ENCODE measurements around the gene OR5AU1. TPM values are rescaled to one million over a fixed set of nuclear protein-coding genes. Genes with fewer than 3 reads are reported as not detected.

Gene OR5AU1
- polyA plus RNA-seq (ENCODE audit: insufficient read length): 0.05 TPM
- long read RNA-seq, donor 1: 0 reads
- long read RNA-seq, donor 2: 0 reads
- long read RNA-seq, donor 3: 0 reads
- long read RNA-seq, donor 4: 0 reads
- long read RNA-seq, donor 5: 0 reads
- long read RNA-seq, donor 6: 0 reads
- long read RNA-seq, donor 7: 0 reads
- long read RNA-seq, donor 8: 0 reads

DNA sequence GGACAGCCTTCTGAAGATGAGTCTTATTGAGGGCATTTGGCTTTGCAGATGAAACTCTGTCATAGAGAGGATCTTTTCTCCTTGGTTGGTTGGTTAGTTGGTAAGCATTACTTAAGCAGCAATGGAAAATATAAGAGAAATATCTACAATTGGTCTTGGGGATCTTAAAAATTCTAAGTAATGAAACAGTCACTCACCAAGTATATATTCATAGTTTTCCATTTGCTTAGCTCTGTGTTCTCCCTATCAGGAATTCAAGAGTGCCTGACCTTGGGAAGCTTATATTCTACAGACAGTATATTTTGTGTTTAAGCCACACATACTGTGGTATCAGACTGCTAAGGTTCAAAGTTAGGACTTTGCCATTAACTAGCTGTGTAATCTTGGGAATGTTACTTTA lies at the start of gene OR5AU1:
OR5AU1 (minus strand) TSS at position 101 of the 400 bp plus-strand sequence. CDS start 191 bp downstream, outside the sequence.
- no peak for DNase-seq

DNA sequence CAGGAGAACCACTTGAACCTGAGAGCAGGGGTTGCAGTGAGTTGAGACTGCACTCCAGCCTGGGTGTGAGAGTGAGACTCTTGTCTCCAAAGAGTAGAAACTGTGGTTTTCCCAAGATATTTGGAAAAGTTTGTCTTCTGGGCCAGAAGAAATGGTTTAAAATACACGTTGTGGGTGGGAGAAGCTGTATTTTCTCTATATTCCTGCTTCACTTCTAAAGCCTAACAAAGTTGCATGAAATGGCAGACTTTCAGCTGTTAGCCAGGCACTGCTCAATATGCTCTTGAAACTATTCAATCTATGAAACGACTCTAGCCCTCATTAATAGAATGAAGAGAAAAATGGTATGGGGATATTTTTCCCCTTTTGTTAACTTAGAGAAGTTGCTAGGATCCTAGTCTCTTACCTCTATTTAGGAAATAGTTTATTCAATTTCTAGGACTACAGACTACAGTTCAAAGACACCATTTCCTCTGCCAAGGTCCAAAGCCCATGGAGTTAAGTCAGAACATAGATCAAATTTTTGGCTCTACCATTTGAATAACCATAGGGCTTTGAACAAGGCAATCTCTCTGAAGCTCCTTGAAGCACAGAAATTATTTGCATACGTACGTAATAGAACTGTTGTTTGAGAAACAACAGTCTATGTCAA lies 49.3 kb upstream of the OR5AU1 start:
- DNase-seq: no peak

DNA sequence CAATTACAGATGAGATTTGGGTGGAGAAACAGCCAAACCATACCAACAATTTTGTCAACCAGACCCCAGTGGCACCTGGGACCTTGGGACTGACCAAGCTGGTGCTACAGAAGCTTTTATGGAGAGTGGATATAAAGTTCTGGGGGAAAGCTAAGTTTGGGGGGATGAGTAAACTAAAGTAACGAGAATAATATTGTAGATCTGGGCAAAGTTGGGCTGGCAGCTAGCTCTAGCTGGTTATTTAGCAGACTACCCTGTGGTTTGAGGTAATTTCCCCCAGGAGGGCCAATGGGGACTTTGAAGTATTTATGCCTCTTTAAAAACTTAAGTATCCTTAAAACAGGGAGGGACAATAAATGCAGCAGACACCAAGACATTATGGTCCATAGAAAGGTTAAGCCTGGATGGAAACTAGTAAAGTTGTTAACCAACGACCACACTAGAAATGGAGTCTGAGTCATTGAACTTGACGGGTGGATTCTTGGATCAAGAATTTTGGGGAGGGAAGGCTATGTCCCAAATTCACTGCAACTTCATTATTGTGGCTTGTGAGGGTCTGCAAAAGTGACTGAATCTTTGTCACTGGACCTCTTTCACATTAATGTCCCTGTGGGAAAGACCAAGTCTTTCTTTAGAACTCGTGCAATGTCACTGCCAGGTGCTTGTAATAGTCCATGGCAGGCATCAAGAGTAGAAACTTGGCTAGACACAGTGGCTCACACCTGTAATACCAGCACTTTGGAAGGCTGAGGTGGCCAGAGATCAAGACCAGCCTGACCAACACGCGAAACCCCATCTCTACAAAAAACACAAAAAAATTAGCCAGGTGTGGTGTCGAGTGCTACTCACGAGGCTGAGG lies 48.5 kb upstream of the OR5AU1 start:
- DNase-seq: no peak

DNA sequence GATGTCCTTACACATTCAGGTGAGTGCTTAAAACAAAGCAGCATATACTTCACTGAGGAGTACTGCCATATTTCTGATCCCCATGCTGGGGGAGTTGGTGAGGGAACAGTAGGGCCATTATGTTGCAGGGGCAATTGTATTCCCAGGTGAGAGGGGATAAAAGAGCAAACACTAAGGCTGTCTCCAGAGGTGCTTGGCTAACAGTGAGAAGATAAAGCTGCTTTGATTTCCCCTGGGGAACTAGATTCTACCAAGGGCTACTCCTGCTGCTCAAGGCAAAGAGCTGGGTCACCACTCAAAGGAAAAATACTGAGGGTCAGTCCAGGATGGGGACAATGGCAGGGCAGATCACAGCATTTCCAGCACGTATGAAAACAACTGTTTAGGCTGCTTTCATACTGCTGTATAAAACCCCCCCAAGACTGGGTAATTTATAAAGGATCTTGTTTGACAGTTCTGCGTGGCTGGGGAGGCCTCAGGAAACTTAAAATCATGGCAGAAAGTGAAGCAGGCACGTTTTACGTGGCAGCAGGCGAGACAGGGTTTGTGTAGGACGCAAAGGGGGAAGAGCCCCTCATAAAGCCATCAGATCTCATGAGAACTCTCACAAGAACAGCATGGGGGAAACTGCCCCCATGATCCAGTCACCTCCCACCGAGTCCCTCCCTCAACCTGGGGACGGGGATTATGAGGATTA lies 47.8 kb upstream of the OR5AU1 start:
- DNase-seq: no peak

DNA sequence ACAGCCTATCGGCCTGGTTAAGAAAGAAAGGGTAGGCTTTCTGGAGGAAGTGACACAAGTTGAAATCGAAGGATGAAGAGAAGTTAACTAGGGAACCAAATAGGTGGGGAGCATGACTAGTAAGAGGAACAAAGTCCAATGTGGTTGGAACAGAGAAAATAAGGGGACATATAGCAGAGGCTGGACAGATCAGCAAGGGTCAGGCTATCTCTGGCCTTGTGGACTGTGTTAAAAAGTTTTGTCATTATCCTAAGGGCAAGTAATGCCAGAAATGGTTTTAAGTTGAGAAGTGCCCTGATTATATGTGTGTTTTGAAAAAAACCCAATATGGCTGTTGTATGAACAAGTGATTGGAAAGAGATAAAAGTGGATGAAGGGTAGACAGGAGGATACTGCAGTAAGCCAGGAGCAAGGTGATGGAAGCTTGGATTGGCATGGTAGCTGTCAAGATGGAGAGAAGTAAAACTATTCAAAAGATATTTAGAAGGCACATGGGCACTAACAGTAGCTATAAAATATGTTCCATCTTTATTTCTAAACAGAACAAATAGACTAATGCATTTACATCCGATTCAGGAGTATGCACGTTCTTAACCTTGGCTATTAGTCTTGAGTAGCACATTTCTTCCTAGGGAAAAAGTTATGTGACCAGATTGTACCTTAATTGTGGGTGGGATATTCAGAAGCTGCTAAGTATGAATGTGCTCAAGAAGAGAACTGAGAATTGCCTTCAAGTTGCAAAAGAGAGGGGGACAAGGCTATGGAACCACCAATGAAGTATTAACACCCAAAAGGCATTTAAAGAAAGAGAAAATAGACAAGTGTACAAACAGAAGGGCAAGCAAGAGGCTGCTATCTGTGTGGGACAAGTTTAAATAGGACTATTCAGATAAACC lies 46.8 kb upstream of the OR5AU1 start:
- DNase-seq: no peak

DNA sequence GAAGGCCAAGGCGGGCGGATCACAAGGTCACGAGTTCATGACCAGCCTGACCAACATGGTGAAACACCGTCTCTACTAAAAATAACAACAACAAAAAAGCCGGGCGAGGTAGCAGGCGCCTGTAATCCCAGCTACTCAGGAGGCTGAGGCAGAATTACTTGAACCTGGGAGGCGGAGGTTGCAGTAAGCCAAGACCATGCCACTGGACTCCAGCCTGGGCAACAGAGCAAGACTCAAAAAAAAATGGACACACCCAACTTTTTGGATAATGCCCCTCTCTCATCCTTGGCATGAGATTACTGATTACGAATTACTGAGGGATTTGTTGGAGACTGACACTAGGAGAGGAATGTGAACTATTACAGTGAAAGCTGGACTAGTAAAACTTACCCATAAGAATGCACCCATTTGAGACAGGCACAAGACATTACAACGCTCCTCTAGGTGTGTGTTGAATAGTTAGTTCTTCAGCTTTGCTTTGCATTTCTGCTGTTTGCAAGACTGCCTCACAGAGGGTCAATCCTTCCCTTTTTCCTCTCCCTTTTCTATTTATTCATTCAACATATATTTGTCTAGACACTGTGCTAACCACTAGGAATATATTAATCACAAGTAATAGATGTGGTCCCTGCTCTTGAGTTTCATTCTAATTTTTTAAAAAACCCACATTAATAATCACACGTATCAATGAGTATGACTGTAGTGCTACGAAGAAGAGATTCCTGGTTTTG lies 46.0 kb upstream of the OR5AU1 start:
- no peak for DNase-seq

DNA sequence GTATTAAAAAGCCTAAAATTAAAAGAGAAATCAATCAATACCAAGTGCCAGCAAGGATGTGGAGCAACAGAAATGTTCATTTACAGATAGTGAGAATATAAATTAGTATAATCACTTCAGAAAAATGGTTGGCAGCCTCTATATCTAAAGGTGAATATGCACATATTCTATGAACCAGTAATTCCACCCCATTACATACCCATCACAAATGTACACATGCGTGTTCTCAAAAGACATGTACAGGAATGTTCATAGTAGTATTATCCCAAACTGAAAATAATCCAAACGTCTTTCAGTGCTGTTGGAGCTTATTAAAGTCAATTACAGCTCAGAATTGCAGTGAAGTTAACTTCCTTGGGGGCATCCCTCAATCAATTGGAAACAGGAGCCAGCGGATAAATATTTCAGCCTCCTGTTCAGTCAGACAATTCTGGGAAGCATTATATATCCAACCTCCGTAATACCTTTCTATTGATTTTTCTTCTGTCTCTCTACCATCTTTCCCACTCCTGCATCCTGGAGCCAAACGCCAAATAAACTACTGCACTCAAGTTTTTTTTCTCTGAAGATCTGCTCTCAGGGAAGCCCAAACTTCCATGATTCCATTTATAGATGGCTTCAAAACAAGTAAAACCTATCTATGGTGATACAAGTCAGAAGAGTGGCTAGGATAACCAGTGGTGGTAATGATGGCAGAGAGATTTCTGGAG lies 45.0 kb upstream of the OR5AU1 start:
- no peak for DNase-seq

DNA sequence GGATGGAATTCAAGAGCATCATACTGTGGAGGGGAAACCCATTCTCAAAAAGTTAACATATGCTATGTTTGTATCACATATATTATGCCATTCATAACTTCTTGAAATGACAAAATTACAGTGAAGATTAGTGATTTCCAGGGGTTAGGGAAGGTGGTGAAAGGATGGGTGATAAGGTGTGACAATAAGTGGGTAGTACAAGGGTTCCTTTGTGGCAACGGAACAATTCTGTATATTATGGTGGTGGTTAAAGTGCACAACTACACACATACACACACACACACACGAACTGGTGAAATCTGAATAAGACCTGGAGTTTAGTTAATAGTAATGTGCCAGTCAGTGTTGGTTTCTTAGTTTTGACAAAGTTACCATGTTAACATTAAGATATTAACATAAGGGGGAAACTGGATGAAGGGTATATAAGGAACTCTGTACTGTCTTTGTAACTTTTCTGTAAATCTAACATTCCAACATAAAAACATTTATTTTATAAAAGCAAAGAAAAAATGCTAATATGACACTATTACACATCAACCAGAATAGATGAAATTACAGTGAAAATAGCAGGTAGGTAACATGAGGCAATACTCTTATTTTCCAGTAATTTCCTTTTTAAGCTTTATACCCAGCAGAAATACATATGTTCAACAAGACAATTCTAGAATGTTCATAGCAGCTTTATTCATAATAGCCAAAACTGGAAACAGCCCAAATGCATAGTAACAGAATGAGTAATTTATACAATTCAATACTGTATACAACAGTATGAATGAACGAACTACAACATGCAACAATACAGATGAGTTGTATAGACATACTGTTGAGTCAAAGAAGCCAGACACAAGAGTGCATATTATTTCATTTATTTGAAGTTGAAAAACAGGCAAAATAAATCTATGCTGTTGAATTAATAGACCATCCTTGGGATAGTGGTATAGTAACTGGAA lies 44.0 kb upstream of the OR5AU1 start:
- DNase-seq: no peak

DNA sequence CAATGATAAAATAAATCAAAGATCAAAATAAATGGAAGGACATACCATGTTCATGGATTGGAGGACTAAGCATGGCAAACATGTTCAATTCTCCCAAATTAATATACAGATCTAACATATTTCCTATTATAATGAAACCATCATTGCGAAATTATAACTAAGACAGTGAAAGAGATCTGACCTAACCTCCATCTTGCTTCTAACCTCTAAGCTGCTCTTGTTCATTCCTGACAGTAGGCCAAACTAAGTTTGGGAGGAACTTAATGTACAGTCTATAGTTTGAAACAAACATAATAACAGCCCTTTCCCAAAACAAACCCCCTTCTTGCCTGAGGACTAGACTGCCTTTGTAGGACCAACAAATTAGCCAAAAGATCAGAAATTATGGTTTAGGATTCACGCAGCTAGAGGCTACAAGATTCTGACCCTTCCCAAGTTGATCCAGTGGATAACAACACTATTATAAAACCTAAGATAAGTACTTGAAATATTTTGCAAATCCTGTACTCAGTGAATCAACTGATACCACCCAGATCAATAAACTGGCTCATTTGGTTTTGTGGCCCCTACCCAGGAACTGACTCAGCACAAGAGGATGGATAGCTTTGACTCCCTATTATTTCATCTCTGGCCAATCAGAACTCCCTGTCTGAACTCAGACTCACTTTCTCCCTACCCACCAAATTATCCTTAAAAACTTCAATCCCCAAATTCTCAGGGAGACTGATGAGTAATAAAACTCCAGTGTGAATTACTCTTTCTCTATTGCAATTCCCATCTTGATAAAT lies 41.7 kb upstream of the OR5AU1 start:
- no peak for DNase-seq

DNA sequence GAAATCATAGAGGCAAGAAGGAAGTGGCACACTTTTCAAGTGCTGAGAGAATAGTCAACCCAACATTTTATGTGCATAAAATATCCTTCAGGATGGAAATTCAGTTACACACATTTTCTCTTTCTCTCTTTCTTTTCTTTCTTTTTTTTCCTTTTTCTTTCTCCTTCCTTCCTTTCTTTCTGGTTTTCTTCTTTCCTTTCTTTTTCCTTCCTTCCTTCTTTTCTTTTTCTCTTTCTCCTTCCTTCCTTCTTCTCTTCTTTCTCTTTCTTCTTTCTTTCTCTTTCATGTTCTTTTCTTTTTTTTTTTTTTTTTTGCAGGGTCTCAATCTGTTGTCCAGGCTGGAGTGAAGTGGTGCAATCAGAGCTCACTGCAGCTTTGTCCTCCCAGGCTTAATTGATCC lies 38.7 kb upstream of the OR5AU1 start:
- DNase-seq: no peak

DNA sequence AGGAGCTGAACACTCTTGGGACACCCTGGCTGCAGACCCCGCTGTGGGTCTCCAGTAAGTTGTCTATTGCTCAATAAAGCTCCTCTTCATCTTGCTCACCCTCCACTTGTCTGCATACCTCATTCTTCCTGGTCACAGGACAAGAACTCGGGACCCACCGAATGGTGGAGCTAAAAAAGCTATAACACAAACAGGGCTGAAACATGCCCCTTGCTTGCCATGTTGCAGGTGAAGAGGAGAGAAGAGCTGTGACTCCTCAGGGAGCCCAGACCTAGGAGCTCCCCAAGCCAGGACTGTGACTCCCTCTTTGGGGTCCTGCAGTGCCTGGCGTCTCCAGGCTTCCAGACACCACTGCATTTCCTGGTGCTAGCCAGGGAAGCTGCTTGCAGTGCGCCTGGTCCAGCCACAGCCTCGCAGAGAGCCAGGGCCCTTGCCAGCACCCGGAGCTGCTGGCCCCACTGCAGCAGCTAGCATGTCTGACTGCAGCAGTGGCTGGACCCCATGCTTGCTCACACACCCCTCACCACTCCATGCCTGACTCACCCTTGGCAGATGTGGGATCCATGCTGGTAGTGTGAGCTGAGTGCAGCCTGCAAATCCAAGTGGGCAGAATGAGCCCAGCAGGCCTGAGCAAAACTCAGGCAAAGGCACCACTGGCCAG lies 37.1 kb upstream of the OR5AU1 start:
- DNase-seq: no peak

DNA sequence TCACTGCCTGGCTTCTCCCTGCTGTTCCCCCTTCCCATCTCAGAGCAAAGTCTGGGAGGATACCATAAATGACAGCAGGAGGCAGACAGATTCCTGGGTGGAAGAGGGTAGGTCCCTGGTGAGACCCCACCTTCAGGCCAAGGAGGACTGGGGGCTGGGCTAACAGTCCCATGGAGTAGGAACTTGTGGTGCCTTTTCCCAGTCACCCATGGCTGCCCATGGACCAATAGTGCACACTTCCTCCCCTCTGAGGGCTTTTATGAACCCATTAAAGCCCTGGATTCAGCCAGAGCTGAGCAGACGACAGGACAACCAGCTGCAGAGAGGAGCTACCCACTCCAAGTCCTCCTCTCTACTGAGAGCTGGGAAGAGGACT lies 36.6 kb upstream of the OR5AU1 start:
- no peak for DNase-seq

DNA sequence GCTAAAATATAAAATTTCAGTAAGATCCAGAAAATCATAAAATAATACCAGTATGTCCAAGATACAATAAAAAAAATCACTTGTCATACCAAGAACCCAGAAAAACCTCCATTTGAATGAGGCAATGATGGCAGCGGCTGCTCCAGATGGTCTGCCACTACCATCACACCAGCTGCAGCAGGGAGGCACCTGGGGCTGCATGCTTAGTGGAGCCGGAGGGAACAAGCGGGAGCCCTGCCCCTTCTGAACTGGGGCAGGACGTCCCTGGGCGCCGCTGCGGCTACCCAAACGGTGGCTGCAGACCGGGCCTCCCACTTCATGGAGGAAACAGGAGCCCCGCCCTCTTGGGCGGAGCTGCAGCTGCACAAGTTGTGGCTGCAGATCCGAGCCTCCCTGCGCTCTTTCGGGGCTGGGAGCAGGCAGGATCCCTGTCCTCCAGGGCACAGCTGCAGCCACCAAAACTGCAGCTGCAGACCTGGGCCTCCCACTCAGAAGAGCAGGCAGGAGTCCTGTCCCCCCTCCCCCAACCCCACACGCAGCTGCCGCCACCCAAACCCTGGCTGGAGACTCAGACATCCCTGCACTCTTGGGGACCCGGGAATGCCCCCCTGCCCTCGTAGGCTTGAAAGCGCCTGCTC lies 36.1 kb upstream of the OR5AU1 start:
- DNase-seq: peak; percentile 53

DNA sequence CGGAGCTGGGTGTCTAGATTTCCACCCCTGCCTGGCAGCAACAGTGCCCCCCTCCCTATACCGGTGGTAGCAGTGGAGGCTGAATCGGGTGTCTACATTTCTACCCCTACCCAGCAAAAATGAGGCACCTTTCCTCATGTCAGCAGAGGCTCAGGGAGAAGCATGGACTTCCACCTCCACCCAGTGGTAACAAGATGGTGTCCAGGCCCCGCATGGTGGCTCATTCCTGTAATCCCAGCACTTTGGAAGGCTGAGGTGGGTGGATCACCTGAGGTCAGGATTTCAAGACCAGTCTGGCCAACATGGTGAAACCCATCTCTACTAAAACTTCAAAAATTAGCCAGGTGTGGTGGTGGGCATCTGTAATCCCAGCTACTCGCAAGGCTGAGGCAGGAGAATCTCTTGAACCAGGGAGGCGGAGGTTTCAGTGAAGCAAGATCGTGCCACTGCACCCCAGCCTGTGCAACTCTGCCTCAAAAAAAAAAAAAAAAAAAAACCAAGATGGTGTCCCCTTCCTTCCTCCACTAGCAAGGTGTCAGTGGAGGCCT lies 35.5 kb upstream of the OR5AU1 start:
- DNase-seq: no peak

DNA sequence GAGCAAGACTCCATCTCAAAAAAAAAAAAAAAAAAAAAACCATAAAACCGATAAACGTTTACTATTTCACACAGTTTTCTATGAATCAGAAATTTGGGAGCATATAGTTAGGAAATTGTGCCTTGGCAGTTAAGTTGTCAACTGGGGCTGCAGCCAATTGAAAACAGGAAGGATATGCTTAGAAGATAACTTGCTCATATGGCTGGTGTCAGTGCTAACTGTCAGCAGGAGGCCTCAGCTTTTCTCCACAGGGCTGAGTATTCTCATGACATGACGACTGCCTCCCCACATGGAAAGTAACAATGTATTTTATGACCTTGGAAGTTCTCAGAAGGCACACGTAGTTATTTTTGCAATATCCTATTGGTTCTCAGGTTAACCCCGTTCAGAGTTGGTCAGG lies 29.6 kb upstream of the OR5AU1 start:
- peak; percentile 14 for DNase-seq

DNA sequence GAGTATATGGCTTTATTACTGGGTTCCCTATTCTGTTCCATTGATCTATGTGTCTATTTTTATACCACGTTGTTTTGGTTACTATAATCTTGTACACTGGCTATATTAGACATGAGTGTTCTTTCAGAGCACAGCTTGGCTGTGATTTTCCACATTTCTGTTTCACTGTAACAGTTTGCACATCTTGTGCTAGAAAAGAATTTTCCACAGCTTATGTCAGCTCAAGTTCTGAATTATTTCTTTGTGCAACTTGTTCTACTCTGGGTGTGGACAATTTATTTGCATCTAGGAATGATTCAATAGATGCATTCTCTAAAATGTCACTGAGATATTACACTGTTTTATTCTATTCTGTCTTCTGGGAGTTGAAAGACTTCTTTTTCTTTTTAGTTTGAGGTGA lies 28.4 kb upstream of the OR5AU1 start:
- DNase-seq: no peak

DNA sequence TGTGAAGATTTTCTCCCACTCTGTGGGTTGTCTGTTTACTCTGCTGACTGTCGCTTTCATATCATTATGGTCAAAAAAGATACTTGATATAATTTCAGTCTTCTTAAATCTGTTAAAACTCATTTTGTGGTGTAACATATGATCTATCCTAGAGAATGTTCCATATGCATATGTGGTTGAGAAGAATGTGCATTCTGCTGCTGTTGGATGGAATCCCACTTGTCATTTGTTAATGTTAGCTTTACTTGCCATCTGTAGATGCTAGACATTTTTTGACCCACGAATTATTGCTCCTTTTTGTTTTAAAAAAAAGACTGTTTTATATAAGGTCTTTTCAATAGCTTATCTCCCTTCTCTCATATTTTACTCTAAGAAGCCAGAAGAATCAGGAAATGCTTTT lies 26.3 kb upstream of the OR5AU1 start:
- DNase-seq: no peak

Measured in left kidney (tissue), 8 donors.